ENCODE results near the gene ANKEF1.

DNA sequence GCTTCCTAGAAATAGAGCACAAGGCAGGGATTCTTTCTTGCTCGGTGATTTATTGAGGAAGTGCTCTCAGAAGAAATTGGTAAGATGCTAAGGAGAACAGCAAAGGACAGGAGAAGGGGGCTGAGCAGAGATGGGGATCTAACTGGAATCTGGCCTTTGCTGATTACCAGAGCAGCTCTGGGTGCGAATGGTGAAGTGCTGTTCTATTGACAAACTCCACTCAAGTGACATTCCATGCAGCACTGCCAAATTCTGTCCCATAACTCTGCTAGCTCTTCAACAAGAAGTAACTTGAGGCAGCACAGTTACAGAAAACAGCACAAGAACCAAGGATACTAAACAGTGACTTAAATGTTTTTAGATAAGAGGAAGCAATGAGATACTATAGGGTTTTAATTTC is 13.8 kb upstream of the ANKEF1 start:
- no peak for TF ChIP-seq EGR1 (IDR thresholded peaks at IDR 0.05)
- no peak for TF ChIP-seq CREB1 (IDR thresholded peaks at IDR 0.05; ENCODE audit: low read depth)
- TF ChIP-seq, protein P1, sequence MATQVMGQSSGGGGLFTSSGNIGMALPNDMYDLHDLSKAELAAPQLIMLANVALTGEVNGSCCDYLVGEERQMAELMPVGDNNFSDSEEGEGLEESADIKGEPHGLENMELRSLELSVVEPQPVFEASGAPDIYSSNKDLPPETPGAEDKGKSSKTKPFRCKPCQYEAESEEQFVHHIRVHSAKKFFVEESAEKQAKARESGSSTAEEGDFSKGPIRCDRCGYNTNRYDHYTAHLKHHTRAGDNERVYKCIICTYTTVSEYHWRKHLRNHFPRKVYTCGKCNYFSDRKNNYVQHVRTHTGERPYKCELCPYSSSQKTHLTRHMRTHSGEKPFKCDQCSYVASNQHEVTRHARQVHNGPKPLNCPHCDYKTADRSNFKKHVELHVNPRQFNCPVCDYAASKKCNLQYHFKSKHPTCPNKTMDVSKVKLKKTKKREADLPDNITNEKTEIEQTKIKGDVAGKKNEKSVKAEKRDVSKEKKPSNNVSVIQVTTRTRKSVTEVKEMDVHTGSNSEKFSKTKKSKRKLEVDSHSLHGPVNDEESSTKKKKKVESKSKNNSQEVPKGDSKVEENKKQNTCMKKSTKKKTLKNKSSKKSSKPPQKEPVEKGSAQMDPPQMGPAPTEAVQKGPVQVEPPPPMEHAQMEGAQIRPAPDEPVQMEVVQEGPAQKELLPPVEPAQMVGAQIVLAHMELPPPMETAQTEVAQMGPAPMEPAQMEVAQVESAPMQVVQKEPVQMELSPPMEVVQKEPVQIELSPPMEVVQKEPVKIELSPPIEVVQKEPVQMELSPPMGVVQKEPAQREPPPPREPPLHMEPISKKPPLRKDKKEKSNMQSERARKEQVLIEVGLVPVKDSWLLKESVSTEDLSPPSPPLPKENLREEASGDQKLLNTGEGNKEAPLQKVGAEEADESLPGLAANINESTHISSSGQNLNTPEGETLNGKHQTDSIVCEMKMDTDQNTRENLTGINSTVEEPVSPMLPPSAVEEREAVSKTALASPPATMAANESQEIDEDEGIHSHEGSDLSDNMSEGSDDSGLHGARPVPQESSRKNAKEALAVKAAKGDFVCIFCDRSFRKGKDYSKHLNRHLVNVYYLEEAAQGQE (IDR thresholded peaks at IDR 0.05; ENCODE audit: low read depth), result no peak
